Lower leg skin (tissue), 4 donors: ENCODE results near the gene VRK3. TPM values are rescaled to one million over a fixed set of nuclear protein-coding genes. Genes with fewer than 3 reads are reported as not detected.

ENCODE experiments used
- DNase-seq, 2 donors: peaks; one replicate each; pipeline ENCODE4 v3.0.0-alpha.2; 2019; ENCODE audit warnings: low spot score in 2 of 2
- H3K4me3 ChIP-seq: fragments of 200-600 bp; sonication (generic); 2 replicates; pipeline ENCODE4 v1.5.1; 2017; ENCODE audit warnings: mild to moderate bottlenecking, low read depth; ENCODE audit not compliant: poor library complexity, severe bottlenecking
- CTCF ChIP-seq, 3 donors: fragments of 450-650 bp; IDR thresholded peaks; one replicate each; pipeline ENCODE4 v1.5.1; 2016; ENCODE audit warnings: antibody characterized with exemption in 3 of 3, mild to moderate bottlenecking in 3 of 3, moderate library complexity in 2 of 3
- POLR2A ChIP-seq, 2 donors: fragments of 450-650 bp; IDR thresholded peaks; one replicate each; pipeline ENCODE4 v1.6.1; 2016 to 2017; ENCODE audit warnings: antibody characterized with exemption in 2 of 2, mild to moderate bottlenecking in 1 of 2, moderate library complexity in 1 of 2
- WGBS, 2 donors: methylation state at CpG; one replicate each; pipeline ENCODE4 v1.1.5; 2018; 5-methylcytosine and 5-hydroxymethylcytosine counted together
- intact Hi-C: fragments of 100-400 bp; cut with DNase I; formaldehyde crosslinking; loops from one replicate; pipeline ENCODE4 v1.15.0; 2023; ENCODE audit warnings: low total_unique reads
- total RNA-seq, 4 donors: library from RNA; depleted of rRNA; stranded (reverse); fragments of >200 nt; gene quantifications; one replicate each; pipeline ENCODE4 v1.1.0, GENCODE V29; 2016

The VRK3 gene
- total RNA-seq, 4 donors from 2014 or later: 16.6 to 56.4 (median 29.7) TPM

DNA sequence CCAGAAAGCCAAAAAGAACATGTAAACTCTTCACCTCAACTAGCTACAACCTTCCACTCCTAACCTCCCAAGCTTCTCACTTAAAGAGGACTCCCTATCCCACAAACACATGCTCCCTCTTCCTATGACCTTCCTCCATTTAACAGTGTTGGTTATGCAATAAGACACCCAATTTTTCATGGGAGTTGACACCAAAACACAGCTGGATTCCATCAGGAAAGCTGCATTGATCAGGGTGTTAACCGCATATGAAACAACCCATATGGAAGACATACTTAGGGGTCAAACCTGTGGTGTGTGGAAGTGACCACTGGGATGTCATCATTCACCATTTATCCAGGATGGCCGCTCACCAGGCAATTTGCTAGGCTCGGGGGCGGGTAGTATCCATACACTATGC is 22.5 kb upstream of the VRK3 start:
- intact Hi-C loops: no loop called here
- H3K4me3 ChIP-seq: no peak overlapping the region
- no peak for TF ChIP-seq CTCF (IDR thresholded peaks at IDR 0.05)
- TF ChIP-seq POLR2A (IDR thresholded peaks at IDR 0.05): no peak
- DNase-seq: no peak
- 86 to 90% methylated on average over 4 of the region's 4 CpGs for WGBS, 2 donors

DNA sequence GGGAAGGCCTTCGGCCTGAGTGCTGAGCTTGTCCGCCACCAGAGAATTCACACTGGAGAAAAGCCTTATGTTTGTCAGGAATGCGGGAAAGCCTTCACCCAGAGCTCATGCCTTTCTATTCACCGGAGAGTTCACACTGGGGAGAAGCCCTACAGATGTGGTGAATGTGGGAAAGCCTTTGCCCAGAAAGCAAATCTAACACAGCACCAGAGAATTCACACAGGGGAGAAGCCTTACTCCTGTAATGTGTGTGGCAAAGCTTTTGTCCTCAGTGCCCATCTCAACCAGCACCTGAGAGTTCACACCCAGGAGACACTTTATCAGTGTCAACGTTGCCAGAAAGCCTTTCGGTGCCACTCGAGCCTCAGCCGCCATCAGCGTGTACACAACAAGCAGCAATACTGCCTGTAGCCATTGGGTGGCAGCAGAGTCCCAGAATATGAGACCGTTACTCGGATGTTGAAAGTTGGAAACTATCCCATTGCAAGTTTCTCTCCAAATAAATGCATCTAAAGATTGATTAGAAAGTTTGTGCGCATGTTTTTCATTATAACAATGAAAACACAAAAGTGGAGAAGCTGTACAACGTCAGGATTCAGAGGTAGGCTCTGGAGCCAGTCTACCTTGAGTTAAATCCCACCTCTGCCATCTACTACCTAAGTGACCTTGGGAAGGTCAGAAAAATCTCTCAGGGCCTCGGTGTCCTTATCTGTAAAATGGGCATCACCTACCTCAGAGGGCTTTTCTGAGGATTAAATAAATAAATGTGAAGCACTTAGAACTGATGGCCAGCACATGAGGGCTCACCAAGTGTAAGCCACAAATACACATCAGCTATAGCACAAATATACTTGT is 21.7 kb upstream of the VRK3 start:
- intact Hi-C loops: no loop called here
- WGBS, 2 donors: 71 to 75% methylated on average over 14 of the region's 14 CpGs
- DNase-seq: peak; percentile 27 to 87
- H3K4me3 ChIP-seq: no peak overlapping the region
- no peak for TF ChIP-seq POLR2A (IDR thresholded peaks at IDR 0.05)
- no peak for TF ChIP-seq CTCF (IDR thresholded peaks at IDR 0.05)

DNA sequence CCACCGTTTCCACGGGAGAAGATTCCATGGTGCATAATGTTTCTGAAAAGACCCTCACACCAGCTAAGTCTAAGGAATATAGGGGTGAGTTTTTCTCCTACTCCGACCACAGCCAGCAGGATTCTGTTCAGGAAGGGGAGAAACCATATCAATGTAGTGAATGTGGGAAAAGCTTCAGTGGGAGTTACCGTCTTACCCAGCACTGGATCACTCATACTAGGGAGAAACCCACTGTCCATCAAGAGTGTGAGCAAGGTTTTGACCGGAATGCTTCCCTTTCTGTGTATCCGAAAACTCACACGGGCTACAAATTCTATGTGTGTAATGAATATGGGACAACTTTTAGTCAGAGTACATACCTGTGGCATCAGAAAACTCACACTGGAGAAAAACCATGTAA is 19.8 kb upstream of the VRK3 start:
- no peak for TF ChIP-seq POLR2A (IDR thresholded peaks at IDR 0.05)
- 97% methylated on average over 7 of the region's 7 CpGs for WGBS, 2 donors
- intact Hi-C loops: no loop called here
- no peak overlapping the region for H3K4me3 ChIP-seq
- DNase-seq: no peak

- no peak for DNase-seq
- H3K4me3 ChIP-seq: no peak overlapping the region
- TF ChIP-seq POLR2A (IDR thresholded peaks at IDR 0.05) (no peak), CTCF (IDR thresholded peaks at IDR 0.05) (no peak)
- intact Hi-C loops: no loop called here
- WGBS, 2 donors: 95% methylated on average over 2 of the region's 2 CpGs
These were observed 18.8 kb upstream of the VRK3 start for GRCh38 chr19:50043967-50044366.

GRCh38 chr19:50042363-50043024 is 17.3 kb upstream of the VRK3 start:
- no peak for TF ChIP-seq POLR2A (IDR thresholded peaks at IDR 0.05)
- no peak for TF ChIP-seq CTCF (IDR thresholded peaks at IDR 0.05)
- 97 to 99% methylated on average over 6 of the region's 6 CpGs for WGBS, 2 donors
- intact Hi-C loops: no loop called here
- no peak for DNase-seq
- H3K4me3 ChIP-seq: no peak overlapping the region

DNA sequence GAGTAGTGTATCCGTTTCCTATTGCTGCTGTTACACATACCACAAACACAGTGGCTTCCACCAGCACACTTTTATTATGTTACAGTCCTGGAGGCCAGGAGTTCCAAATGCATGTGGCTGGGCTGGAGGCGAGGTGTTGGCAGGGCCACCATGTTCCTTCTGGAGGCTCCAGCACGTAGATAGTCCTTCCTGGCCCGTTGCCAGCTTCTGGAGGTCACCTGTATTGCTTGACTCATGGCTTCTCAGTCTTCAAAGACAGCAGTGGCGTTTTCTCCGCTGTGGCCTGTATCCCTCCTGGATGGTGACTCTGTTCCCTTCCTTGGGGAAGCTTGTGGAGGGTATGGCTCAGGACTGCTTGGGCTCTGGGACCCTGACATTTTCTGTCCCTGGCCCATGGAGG is 15.8 kb upstream of the VRK3 start:
- intact Hi-C loops: no loop called here
- 86 to 89% methylated on average over 6 of the region's 6 CpGs for WGBS, 2 donors
- DNase-seq: no peak
- TF ChIP-seq CTCF (IDR thresholded peaks at IDR 0.05) (no peak), POLR2A (IDR thresholded peaks at IDR 0.05) (no peak)
- no peak overlapping the region for H3K4me3 ChIP-seq
